ENCODE results near the gene MTURN. TPM values are rescaled to one million over a fixed set of nuclear protein-coding genes. Genes with fewer than 3 reads are reported as not detected.

MTURN gene
- total RNA-seq, 4 donors from 2014 or later: 32.0 to 86.3 (median 44.0) TPM

DNA sequence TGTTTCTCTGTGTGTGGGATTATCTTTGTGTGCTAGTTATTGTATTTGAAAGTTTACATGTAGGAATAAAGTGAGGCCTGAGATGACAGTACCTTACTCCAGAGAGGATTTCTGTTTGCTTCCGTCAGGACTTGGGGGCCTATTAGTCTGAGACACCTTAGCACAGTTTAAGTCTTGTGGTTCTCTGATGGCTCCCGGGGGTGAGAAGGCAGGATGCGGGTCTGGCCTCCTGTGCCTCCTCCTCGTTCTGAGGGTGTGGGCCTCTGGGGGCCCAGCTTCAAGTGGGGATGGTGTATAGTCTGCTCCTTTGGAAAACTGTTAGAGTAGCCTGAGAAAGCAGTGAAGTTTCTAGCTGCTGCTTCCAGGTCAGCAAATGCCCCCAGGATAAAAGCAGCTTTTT is 12.4 kb downstream of the MTURN start:
- intact Hi-C loops (cut with DNase I): no loop called here
- Histone ChIP-seq H3K4me3 (replicated peaks in 1 of 3) (no peak overlapping the region), H3K36me3 (no peaks in the 10 kb centered on the region), H3K27me3 (no peaks in the 10 kb centered on the region), H3K4me1 (peaks cover 13 to 20% of the 10 kb centered on the region in 2 donors), H3K9me3 (no peaks in the 10 kb centered on the region), H3K27ac (no peak overlapping the region)
- TF ChIP-seq, protein P1, sequence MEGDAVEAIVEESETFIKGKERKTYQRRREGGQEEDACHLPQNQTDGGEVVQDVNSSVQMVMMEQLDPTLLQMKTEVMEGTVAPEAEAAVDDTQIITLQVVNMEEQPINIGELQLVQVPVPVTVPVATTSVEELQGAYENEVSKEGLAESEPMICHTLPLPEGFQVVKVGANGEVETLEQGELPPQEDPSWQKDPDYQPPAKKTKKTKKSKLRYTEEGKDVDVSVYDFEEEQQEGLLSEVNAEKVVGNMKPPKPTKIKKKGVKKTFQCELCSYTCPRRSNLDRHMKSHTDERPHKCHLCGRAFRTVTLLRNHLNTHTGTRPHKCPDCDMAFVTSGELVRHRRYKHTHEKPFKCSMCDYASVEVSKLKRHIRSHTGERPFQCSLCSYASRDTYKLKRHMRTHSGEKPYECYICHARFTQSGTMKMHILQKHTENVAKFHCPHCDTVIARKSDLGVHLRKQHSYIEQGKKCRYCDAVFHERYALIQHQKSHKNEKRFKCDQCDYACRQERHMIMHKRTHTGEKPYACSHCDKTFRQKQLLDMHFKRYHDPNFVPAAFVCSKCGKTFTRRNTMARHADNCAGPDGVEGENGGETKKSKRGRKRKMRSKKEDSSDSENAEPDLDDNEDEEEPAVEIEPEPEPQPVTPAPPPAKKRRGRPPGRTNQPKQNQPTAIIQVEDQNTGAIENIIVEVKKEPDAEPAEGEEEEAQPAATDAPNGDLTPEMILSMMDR (IDR thresholded peaks at IDR 0.05): no peak
- no peak for TF ChIP-seq POLR2A (IDR thresholded peaks at IDR 0.05)
- DNase-seq: no peak
- WGBS, 2 donors: 87 to 88% methylated on average over 4 of the region's 4 CpGs

DNA sequence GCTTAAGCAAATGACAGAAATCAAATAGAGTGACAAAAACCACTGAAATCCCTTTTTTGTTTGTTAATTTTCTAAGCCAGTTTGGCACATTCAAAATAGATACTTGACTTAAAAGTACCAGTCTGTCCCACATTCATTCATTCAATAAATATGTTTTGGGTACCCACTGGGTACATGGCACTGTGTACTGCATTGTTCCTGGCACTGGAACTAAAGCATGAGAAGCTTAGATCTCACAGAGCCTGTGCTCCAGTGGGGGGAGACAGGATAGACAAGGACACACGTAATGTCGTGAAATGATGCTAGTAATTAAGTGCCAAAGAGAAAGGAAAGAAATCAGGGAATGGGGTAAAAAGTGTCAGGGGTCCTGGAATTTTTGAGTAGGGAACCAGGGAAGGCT is 13.0 kb downstream of the MTURN start:
- H3K27me3 ChIP-seq: no peaks in the 10 kb centered on the region
- intact Hi-C loops (cut with DNase I): no loop called here
- TF ChIP-seq, protein P1 (IDR thresholded peaks at IDR 0.05): no peak
- no peak for TF ChIP-seq POLR2A (IDR thresholded peaks at IDR 0.05)
- no peaks in the 10 kb centered on the region for H3K9me3 ChIP-seq
- H3K27ac ChIP-seq: no peak overlapping the region
- no peaks in the 10 kb centered on the region for H3K36me3 ChIP-seq
- peaks cover 8 to 14% of the 10 kb centered on the region in 2 donors for H3K4me1 ChIP-seq
- no peak for DNase-seq
- no peak overlapping the region for H3K4me3 ChIP-seq (replicated peaks in 1 of 3)
- WGBS, 2 donors: 94 to 97% methylated on average over 2 of the region's 2 CpGs

DNA sequence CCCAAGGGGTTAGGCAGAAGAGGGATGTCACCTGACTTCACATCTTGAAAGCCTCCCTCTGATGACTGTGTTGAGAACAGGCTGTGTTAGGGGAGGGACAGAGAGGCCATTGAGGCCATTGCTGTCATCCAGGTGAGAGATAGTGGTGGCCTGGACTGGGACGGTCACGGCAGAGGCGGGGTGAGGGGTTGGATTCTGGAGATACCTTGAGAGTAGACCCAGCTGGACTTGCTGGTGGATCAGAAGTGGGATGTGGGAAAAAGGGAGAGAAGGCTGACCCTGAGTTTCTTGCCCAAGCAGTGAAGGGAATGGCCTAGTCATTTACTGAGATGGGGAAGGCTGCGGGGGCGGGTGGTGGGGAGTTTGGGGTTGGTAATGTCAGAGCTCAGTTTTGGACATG is 13.6 kb downstream of the MTURN start:
- TF ChIP-seq, protein P1 (IDR thresholded peaks at IDR 0.05): no peak
- TF ChIP-seq POLR2A (IDR thresholded peaks at IDR 0.05): no peak
- 96 to 99% methylated on average over 5 of the region's 5 CpGs for WGBS, 2 donors
- no peak for DNase-seq
- intact Hi-C loops (cut with DNase I): no loop called here
- no peaks in the 10 kb centered on the region for H3K36me3 ChIP-seq
- H3K9me3 ChIP-seq: no peaks in the 10 kb centered on the region
- no peaks in the 10 kb centered on the region for H3K27me3 ChIP-seq
- H3K4me1 ChIP-seq: peaks cover 2 to 8% of the 10 kb centered on the region in 2 donors
- no peak overlapping the region for H3K27ac ChIP-seq
- H3K4me3 ChIP-seq (replicated peaks in 1 of 3): no peak overlapping the region

DNA sequence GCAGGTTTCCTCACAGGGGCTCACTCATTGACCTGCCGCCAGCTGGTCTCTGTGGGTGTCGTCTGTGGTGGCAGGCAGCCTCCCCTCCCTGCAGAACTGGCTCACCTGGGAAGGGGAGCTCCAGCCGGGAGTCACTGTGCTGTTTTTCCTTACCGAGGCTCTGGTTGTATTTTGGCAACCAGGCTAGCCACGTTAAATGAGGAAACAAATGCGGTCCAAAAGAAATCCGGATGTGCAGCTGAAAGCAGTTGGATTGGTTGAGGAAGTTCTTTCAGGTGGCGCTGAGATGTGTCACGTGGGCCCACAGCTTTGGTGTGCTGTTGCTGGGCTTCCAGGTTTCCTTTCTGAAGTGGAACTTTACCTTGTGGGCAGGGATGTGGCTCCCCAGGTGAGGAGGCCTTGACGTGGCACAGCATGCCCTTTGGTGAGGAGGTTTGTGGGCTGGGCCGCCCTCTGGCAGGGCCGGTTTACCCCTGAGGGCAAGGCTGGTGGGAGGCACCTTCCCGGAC is 14.2 kb downstream of the MTURN start:
- DNase-seq: no peak
- peaks cover 0 to 3% of the 10 kb centered on the region in 2 donors for H3K4me1 ChIP-seq

DNA sequence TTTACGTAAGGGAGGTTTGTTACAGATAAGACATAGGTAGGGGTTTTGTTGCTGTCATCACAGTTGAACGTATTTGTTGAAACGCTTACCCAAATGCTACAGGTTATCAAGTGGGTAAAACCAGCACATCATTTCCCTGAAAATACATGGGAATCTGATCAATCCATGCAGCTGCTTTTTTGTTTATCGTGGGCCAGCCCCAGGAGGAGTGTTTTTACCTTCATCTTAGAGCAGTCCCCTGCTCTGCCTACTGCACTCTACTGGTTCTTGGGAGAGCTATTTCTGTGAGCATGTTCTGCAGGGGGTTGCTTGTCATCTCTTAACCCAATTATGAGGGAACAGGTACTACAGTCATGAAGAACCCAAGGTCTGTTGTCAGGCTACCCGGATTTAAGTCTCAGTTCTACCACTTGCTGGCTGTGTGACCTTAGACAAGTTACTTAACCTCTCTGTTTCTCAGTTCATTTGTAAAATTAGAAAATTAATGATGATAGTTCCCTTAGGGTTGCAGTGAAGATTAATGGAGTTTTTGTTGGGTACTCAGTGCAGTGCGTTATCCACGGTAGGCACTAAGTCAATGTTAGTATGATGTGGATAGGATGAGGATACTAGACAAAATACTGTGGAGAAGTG is 15.0 kb downstream of the MTURN start:
- Histone ChIP-seq H3K9me3 (no peaks in the 10 kb centered on the region), H3K27ac (no peak overlapping the region), H3K4me3 (replicated peaks in 1 of 3) (no peak overlapping the region), H3K27me3 (no peaks in the 10 kb centered on the region), H3K36me3 (no peaks in the 10 kb centered on the region), H3K4me1 (no peaks in the 10 kb centered on the region)
- no peak for DNase-seq
- intact Hi-C loops (cut with DNase I): no loop called here
- 95 to 96% methylated on average over 7 of the region's 7 CpGs for WGBS, 2 donors
- TF ChIP-seq, protein P1 (IDR thresholded peaks at IDR 0.05): no peak
- TF ChIP-seq POLR2A (IDR thresholded peaks at IDR 0.05): no peak

More for the DNA sequence above, 14.2 kb downstream of the MTURN start:
- Histone ChIP-seq H3K4me3 (replicated peaks in 1 of 3) (no peak overlapping the region), H3K9me3 (no peaks in the 10 kb centered on the region), H3K27me3 (no peaks in the 10 kb centered on the region), H3K27ac (no peak overlapping the region), H3K36me3 (no peaks in the 10 kb centered on the region)
- WGBS, 2 donors: 70 to 83% methylated on average over 10 to 12 of the region's 13 CpGs
- intact Hi-C loops (cut with DNase I): no loop called here
- TF ChIP-seq, protein P1 (IDR thresholded peaks at IDR 0.05): no peak
- no peak for TF ChIP-seq POLR2A (IDR thresholded peaks at IDR 0.05)

Data from thyroid gland (tissue), 4 donors.